PC-9 (cell line): ENCODE results near the gene DDX49.

Source experiments
- EZH2 ChIP-seq: fragments of 200-600 bp; sonication (generic); IDR thresholded peaks from 2 replicates; pipeline ENCODE4 v1.8.0; 2017; ENCODE audit warnings: antibody characterized with exemption, low read depth
- TF ChIP-seq, protein P1 (sequence below): fragments of 200-600 bp; sonication (generic); conservative IDR thresholded peaks from 2 replicates; pipeline ENCODE4 v1.6.1; 2017; ENCODE audit warnings: mixed run types, antibody characterized with exemption, mild to moderate bottlenecking, moderate library complexity

DNA sequence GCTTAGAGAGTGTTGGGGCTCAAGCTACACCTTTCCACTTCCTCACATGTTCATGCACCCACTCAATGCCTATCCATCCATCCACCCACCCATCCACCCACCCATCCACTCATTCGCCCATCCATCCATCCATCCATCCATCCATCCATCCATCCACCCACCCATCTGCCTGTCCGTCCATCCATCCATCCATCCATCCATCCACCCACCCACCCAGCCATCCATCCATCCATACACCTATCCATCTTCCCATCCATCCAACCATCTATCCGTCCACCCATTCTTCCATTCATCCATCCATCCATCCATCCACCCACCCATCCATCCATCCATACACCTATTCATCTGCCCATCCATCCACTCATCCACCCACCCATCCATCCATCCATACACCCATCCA lies 34.6 kb downstream of the DDX49 start:
- TF ChIP-seq, protein P1, sequence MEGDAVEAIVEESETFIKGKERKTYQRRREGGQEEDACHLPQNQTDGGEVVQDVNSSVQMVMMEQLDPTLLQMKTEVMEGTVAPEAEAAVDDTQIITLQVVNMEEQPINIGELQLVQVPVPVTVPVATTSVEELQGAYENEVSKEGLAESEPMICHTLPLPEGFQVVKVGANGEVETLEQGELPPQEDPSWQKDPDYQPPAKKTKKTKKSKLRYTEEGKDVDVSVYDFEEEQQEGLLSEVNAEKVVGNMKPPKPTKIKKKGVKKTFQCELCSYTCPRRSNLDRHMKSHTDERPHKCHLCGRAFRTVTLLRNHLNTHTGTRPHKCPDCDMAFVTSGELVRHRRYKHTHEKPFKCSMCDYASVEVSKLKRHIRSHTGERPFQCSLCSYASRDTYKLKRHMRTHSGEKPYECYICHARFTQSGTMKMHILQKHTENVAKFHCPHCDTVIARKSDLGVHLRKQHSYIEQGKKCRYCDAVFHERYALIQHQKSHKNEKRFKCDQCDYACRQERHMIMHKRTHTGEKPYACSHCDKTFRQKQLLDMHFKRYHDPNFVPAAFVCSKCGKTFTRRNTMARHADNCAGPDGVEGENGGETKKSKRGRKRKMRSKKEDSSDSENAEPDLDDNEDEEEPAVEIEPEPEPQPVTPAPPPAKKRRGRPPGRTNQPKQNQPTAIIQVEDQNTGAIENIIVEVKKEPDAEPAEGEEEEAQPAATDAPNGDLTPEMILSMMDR, result no peak
- no peak for TF ChIP-seq EZH2
